ENCODE measurements around the gene HBE1. TPM values are rescaled to one million over a fixed set of nuclear protein-coding genes. Genes with fewer than 3 reads are reported as not detected.

The HBE1 gene
- total RNA-seq, 4 donors from 2014 or later = 0.67 TPM; not detected in 3

- TF ChIP-seq EP300 (IDR thresholded peaks at IDR 0.05) (no peak), POLR2A (IDR thresholded peaks at IDR 0.05) (no peak), POLR2AphosphoS5 (IDR thresholded peaks at IDR 0.05) (no peak), CTCF (IDR thresholded peaks at IDR 0.05) (no peak)
- Histone ChIP-seq H3K36me3 (no peaks in the 10 kb centered on the region), H3K4me1 (no peaks in the 10 kb centered on the region), H3K27me3 (no peaks in the 10 kb centered on the region), H3K9me3 (no peaks in the 10 kb centered on the region), H3K27ac (no peak overlapping the region), H3K4me3 (no peak overlapping the region)
- 65 to 68% methylated on average over 2 of the region's 2 CpGs for WGBS, 2 donors (ENCODE audit: low coverage in 1 of 2)
- no peak for ATAC-seq
These were observed 39.9 kb downstream of the HBE1 start for GRCh38 chr11:5229796-5230195.

GRCh38 chr11:5229356-5229755, 40.4 kb downstream of the HBE1 start:
- TF ChIP-seq POLR2A (IDR thresholded peaks at IDR 0.05) (no peak), CTCF (IDR thresholded peaks at IDR 0.05) (no peak), EP300 (IDR thresholded peaks at IDR 0.05) (no peak), POLR2AphosphoS5 (IDR thresholded peaks at IDR 0.05) (no peak)
- H3K27me3 ChIP-seq = no peaks in the 10 kb centered on the region
- no peak overlapping the region for H3K4me3 ChIP-seq
- ATAC-seq = no peak
- no peaks in the 10 kb centered on the region for H3K4me1 ChIP-seq
- no peak overlapping the region for H3K27ac ChIP-seq
- H3K36me3 ChIP-seq = no peaks in the 10 kb centered on the region
- no peaks in the 10 kb centered on the region for H3K9me3 ChIP-seq
- WGBS, 2 donors (ENCODE audit: low coverage in 1 of 2) = 77% methylated on average over 1 of the region's 1 CpG; no CpG with 5 or more reads in 1 of the 2 donors

- WGBS, 2 donors (ENCODE audit: low coverage in 1 of 2) = 58 to 63% methylated on average over 3 to 5 of the region's 5 CpGs
- Histone ChIP-seq H3K9me3 (no peaks in the 10 kb centered on the region), H3K36me3 (no peaks in the 10 kb centered on the region), H3K27me3 (no peaks in the 10 kb centered on the region), H3K4me1 (no peaks in the 10 kb centered on the region), H3K27ac (no peak overlapping the region), H3K4me3 (no peak overlapping the region)
- TF ChIP-seq EP300 (IDR thresholded peaks at IDR 0.05) (no peak), POLR2AphosphoS5 (IDR thresholded peaks at IDR 0.05) (no peak), CTCF (IDR thresholded peaks at IDR 0.05) (no peak), POLR2A (IDR thresholded peaks at IDR 0.05) (no peak)
- no peak for ATAC-seq
These were observed 41.6 kb downstream of the HBE1 start for GRCh38 chr11:5228124-5228523.

GRCh38 chr11:5227681-5228080, 42.1 kb downstream of the HBE1 start:
- ATAC-seq = no peak
- WGBS, 2 donors (ENCODE audit: low coverage in 1 of 2) = 25 to 57% methylated on average over 1 of the region's 1 CpG
- Histone ChIP-seq H3K27me3 (no peaks in the 10 kb centered on the region), H3K27ac (no peak overlapping the region), H3K36me3 (no peaks in the 10 kb centered on the region), H3K4me3 (no peak overlapping the region), H3K9me3 (no peaks in the 10 kb centered on the region), H3K4me1 (no peaks in the 10 kb centered on the region)
- TF ChIP-seq CTCF (IDR thresholded peaks at IDR 0.05) (no peak), POLR2AphosphoS5 (IDR thresholded peaks at IDR 0.05) (no peak), EP300 (IDR thresholded peaks at IDR 0.05) (no peak), POLR2A (IDR thresholded peaks at IDR 0.05) (no peak)

GRCh38 chr11:5226732-5227310, 42.9 kb downstream of the HBE1 start, which contains the start of gene HBB:
HBB (minus strand) TSS chr11:5227071; CDS start chr11:5227021, 50 bp downstream.
- ATAC-seq = no peak
- WGBS, 2 donors (ENCODE audit: low coverage in 1 of 2) = 71 to 94% methylated on average over 1 to 3 of the region's 3 CpGs
- H3K27me3 ChIP-seq = no peaks in the 10 kb centered on the region
- TF ChIP-seq POLR2A (IDR thresholded peaks at IDR 0.05) = no peak
- no peak for TF ChIP-seq EP300 (IDR thresholded peaks at IDR 0.05)
- no peak for TF ChIP-seq POLR2AphosphoS5 (IDR thresholded peaks at IDR 0.05)
- TF ChIP-seq CTCF (IDR thresholded peaks at IDR 0.05) = no peak
- no peaks in the 10 kb centered on the region for H3K36me3 ChIP-seq
- no peak within 1 kb of the TSS for H3K4me3 ChIP-seq
- H3K9me3 ChIP-seq = peaks cover 0 to under 1% (median 0%) of the 10 kb centered on the region in 3 donors
- no peaks in the 10 kb centered on the region for H3K4me1 ChIP-seq
- no peak within 1 kb of the TSS for H3K27ac ChIP-seq

Data from gastroesophageal sphincter (tissue), 4 donors.